GM18507 (cell line): ENCODE measurements around the gene POU2AF3.

Experiments
- DNase-seq: peaks from one replicate; pipeline ENCODE4 v3.0.0; 2011; ENCODE audit warnings: low read depth; ENCODE audit not compliant: insufficient read length; ENCODE audit errors: extremely low spot score
- FAIRE-seq: peaks from 2 replicates; lab custom pipeline; 2011; peaks lifted over from hg19 to GRCh38; lab: Jason Lieb, UNC

The POU2AF3 gene

DNA sequence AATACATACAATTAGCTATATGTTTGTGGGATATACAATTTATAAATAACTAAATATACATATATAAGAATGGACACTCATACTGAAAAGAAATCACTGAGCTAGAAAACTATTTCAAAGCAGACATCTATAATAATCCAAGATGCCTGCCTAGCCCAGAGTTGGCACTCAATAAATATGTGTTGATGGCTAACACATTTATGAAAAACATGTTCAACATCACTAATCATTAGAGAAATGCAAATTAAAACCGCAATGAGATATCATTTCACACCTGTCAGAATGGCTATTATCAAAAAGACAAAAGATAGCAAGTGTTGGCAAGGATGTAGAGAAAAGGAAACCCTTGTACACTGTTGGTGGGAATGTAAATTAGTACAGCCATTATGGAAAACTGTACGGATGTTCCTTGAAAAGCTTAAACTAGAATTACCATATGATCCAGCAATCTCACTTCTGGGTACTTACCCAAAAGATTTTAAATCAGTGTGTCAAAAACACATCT is 50.9 kb downstream of the POU2AF3 start:
- FAIRE-seq (peak; percentile 62), DNase-seq (no peak)

- DNase-seq (no peak), FAIRE-seq (no peak)
These were observed 52.5 kb downstream of the POU2AF3 start for GRCh38 chr11:111350811-111351210.

GRCh38 chr11:111351374-111352055 is 53.2 kb downstream of the POU2AF3 start:
- FAIRE-seq, result no peak
- DNase-seq, result no peak

GRCh38 chr11:111352231-111352746 is 53.9 kb downstream of the POU2AF3 start:
- DNase-seq (no peak), FAIRE-seq (no peak)

GRCh38 chr11:111352935-111353710 is 54.8 kb downstream of the POU2AF3 start:
- FAIRE-seq, result no peak

GRCh38 chr11:111353776-111354600 is 55.6 kb downstream of the POU2AF3 start:
- no peak for DNase-seq
- no peak for FAIRE-seq

More at GRCh38 chr11:111352935-111353710, 54.8 kb downstream of the POU2AF3 start:
- DNase-seq, result no peak

DNA sequence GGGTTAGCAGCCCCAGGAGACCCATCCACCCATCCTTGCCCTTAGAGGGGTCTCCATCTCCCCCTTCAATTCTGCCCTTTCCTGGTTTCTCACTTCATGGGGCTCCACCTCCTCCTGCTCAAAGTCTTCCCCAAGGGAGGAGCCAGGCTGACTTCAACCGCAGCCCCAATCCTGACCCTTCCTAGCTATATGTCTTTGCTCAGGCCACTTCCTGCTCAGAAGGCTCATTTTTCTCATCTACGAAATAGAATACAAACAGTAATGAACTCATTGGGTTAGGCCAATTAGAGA is 56.2 kb downstream of the POU2AF3 start:
- FAIRE-seq, result no peak
- no peak for DNase-seq

DNA sequence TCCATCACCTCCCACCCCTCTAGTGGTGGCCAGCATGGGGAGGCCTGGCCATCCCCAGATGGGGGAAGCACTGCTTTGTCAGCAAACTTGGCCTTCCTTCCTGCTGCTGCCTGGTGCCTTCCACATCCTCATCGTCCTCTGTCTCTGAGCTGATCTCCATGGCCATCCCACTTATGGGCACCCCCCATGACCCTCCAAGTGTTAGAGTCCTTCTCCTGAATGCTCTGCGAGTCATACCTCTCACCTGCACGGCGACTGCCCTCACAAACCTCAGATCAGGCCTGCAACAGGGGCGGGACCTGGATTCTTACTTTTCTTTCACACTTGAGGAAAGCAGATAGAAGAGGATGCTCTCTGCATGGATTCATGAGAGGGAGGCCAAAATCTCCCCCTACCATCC is 56.8 kb downstream of the POU2AF3 start:
- FAIRE-seq, result no peak
- DNase-seq, result no peak

- FAIRE-seq (no peak), DNase-seq (no peak)
These were observed 57.8 kb downstream of the POU2AF3 start for GRCh38 chr11:111355956-111356659.

- DNase-seq, result no peak
- FAIRE-seq, result no peak
These were observed 58.3 kb downstream of the POU2AF3 start for GRCh38 chr11:111356660-111357048.

- no peak for FAIRE-seq
- DNase-seq, result no peak
These were observed 59.0 kb downstream of the POU2AF3 start for GRCh38 chr11:111357150-111358037.
